HT1080 (cell line): ENCODE results near the gene POLR1B. TPM values are rescaled to one million over a fixed set of nuclear protein-coding genes. Genes with fewer than 3 reads are reported as not detected.
A peak's percentile ranks its signal among the peaks of the same experiment; 100 is the strongest.
"Not testable (repeated sequence)": the region's sequence is repeated elsewhere in the genome, so short reads cannot be mapped to it uniquely, and the experiment has no call there.

Source experiments
- DNase-seq: peaks from one replicate; pipeline ENCODE4 v3.0.0-alpha.2; 2015; ENCODE audit warnings: low read depth
- total RNA-seq: library from RNA; depleted of rRNA; stranded (reverse); fragments of >200 nt; shearing (Covaris generic); gene quantifications from 2 replicates; pipeline ENCODE4 v1.2.3, GENCODE V29; 2014

POLR1B gene
- total RNA-seq, 1 experiment from 2014 or later = 84.0 TPM

DNA sequence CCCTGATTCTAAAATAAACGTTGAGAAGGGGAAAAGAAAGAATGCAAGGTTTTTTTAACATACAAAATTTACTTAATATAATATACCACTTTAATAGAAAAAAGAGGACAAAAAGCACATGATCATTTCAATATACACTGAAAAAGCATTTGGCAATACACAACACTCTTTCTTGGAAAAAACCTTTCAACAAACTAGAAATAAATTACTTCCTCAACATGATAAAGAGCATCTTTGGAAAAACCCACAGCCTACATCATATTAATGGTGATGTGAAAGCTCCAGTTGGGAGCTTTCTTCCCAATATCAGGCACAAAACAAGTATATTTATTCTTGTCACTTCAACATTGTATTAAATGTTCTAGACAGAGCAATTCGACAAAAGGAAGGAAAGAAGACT lies 3.0 kb upstream of the POLR1B start:
- DNase-seq = no peak

GRCh38 chr2:112540906-112541305 lies 1.4 kb upstream of the POLR1B start:
- DNase-seq = no peak

DNA sequence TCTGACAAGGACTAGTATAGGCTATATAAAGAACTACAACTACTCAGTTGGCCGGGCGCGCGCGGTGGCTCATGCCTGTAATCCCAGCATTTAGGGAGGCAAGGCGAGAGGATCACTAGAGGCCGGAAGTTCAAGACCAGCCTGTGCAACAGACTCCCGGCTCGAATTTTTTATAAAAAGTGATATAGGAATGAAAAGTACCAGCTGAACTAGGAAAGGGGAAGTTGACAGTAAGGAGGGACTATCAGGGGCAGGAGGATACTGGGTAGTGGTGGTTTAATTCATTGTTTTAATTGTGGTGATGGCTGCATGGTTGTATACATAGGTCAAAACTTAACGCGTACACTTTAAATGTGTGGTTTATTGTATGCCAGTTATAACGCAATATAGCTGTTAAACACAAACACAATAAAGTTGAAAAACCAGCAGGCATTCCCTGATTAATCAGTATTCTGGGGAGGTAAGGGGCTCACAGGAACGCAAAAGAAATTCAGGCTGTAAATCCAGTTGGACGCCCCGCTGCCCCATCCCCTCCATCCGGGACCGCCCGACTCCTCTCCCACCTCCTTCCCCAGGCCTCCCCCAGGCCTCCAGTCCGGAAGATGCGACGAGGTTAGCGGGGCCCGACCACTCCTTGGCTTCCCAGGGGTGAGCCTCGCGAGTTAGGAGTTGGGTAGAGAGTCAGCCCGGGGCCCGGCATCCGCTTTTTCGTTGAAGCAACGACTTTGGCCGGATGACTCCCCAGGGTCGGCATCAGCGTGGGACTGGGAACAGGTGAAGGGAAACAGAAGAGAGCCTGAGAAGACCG lies 746 bp upstream of the POLR1B start:
- peak; percentile 39 for DNase-seq

DNA sequence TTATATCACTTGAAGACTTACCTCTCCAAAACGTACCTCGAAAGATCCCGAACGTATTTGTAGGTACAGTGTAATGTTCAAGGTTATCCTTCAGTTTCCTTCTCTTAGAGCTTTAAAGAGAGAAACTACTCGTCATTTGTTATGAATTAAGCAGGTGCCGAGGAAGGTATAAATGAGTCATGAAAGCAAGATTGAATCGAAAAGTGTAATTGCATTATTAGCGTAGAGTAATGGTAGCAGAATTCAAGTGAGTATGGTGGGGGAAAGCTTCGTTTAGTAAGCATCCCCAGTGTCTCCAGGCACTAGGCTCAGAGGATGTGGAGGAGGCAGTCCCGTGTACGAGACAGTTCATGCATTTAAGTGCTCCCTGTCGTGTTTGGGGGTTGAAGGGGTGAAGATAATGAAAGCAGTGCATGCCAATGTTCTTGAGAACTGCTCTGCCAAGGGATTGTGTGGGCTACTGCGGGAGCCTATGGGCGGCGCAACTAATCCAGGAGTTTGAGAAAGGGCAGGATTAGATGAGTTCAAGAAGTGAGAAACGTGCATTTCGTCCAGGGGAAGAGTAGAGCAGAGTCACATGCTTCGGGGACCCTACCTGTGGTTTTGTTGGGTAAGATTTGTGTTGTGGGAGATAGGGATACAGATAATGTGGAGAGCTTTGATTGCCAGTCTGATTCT lies 858 bp downstream of the POLR1B start:
- peak; percentile 31 for DNase-seq

GRCh38 chr2:112547333-112547732 lies 5.1 kb downstream of the POLR1B start:
- no peak for DNase-seq

- DNase-seq = no peak
Measured at GRCh38 chr2:112548980-112549379, 6.7 kb downstream of the POLR1B start.

DNA sequence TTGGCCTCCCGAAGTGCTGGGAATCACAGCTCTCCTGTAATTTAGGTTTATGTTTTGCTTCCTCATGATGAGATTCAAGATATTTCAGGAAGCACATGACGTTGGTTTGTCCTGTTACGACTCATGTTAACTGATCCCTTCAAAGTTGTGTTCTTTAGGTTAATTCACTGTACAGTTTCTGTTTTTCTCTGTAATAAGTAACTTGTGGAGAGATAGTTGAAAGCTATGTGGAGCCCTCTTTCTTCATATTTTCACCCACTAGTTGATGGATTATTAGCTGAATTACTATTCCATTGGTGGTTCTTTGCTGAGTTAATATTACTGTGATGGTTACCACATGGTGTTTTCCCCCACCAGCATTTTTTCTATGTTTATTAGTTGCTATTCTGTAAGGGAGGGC lies 23.8 kb downstream of the POLR1B start:
- no peak for DNase-seq

DNA sequence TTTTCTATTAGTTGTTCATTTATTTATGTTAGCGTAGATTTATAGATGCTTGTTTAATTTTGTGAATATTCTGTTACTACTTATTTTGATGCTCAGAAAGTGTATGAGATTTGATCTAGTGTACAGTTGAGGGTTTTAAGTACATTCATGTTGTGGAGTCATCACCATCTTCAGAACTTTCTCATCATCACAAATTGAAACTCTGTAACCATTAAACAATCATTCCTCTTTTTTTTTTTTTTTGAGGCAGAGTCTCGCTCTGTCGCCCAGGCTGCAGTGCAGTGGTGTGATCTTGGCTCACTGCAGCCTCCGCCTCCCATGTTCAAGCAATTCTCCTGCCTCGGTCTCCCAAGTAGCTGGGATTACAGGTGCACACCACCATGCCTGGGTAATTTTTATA lies 24.2 kb downstream of the POLR1B start:
- DNase-seq = not testable (repeated sequence)

GRCh38 chr2:112572005-112572404 lies 29.7 kb downstream of the POLR1B start:
- DNase-seq = no peak

DNA sequence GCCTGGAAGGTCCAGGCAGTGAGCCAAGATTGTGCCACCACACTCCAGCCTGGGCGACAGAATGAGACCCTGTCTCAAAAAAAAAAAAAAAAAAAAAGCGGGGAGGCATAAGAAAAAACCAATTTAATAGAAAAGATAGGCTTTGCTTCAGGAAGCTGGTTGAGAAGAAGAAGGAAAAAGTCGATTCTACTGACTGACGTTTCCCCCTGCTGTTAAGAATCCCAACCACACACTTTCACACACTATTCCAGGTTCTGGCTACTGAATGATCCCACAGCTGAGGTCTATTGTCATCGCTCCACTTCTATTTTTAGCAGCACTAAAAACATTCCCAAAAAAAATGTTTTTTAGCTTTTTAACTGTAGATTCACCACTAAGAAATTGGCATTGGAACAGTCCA lies 35.5 kb downstream of the POLR1B start:
- DNase-seq = peak; percentile 34

GRCh38 chr2:112579241-112579640 lies 37.0 kb downstream of the POLR1B start:
- DNase-seq = peak; percentile 81

GRCh38 chr2:112580084-112580483 lies 37.8 kb downstream of the POLR1B start:
- no peak for DNase-seq

GRCh38 chr2:112582314-112582746 lies 40.1 kb downstream of the POLR1B start:
- DNase-seq = peak; percentile 85

DNA sequence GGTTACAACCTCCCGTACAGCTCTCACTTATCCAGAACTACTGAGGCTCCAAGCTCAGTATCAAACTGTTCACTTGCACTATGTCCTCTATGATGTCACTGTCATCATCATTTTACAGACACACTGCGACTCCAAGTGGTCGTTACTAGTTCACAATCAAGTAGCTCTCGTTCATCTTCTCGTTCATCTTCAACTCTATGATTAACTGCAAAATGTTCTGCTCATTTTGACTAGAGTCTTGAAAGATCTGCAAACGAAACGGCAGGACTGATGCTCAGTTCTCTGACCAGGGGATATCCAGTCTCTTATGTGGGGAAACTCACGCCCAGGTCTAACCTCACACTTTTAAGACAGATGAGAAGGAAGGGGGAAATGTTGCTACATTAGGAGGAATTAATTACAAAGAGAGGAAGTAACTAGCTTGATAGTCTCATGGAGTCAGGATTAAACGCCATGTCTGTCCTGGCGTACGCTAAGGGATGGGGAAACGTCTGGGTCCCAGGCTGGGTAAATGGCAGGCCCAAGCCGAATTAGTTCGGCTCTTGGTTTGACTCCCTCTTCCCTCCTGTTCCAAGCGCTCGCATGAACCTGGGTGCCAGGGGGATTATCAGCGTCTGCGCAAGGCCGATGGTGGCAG lies 41.4 kb downstream of the POLR1B start:
- no peak for DNase-seq

- peak; percentile 99 for DNase-seq
Measured at GRCh38 chr2:112584134-112584890, 42.0 kb downstream of the POLR1B start, which contains the start of gene CHCHD5. Gene CHCHD5, plus strand, starts transcription at chr2:112584609. Its CDS starts 39 bp downstream, at chr2:112584648.

- no peak for DNase-seq
Measured at GRCh38 chr2:112584891-112585250, 42.6 kb downstream of the POLR1B start.

- no peak for DNase-seq
Measured at GRCh38 chr2:112585400-112585799, 43.1 kb downstream of the POLR1B start.

GRCh38 chr2:112585873-112586464 lies 43.7 kb downstream of the POLR1B start:
- no peak for DNase-seq

DNA sequence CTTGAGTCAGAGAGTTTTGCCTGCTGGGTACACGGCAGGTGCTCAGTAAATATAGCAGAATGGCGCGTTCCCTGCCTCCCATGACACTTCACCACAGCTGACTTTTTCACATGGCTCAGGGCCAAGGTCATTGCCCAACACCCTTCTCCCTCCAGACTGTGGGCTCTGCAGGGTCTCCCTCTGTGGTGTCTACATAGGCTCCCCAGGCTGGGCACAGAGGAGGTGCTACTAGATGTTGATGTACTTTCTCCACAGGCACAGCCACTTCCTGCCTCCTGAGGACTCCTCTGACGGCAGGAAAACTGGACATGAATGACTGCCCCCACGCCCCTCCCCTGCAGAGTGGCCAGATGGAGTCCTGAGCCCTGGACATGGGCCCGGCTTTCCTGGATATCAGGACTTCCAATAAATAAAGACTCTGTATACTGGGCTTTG lies 46.4 kb downstream of the POLR1B start:
- DNase-seq = no peak

DNA sequence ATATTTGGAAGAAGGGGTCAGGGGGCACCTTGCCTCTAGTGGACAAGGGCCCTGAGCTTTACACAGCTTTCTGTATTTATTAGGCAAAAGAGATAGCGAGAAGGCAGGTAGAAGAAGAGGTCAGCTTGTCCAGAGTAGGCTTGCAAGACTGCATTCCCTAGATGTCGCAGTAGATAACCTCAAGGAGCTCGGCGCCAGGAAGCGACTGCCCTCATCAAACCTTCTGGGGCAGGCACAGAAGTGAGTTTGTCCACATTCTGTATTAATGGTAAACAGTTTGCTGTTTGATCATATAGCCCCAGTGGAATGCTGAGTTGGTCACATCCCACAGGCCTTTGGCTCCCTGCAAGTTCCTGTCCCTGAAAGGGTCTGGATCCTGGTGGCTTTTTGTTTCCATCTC lies 49.1 kb downstream of the POLR1B start:
- no peak for DNase-seq

GRCh38 chr2:112593736-112594135 lies 51.5 kb downstream of the POLR1B start:
- no peak for DNase-seq
